GM12874 (cell line): Measurements from ENCODE around the gene FA2H.

ENCODE experiments used
- CTCF ChIP-seq: IDR thresholded peaks from 2 replicates; pipeline ENCODE4 v1.5.1; 2011; ENCODE audit warnings: low read depth, mild to moderate bottlenecking, control low read depth, low read length, moderate library complexity; ENCODE audit not compliant: insufficient read depth

Gene FA2H

GRCh38 chr16:74775255-74775654, 635 bp upstream of the FA2H start:
- no peak for TF ChIP-seq CTCF

DNA sequence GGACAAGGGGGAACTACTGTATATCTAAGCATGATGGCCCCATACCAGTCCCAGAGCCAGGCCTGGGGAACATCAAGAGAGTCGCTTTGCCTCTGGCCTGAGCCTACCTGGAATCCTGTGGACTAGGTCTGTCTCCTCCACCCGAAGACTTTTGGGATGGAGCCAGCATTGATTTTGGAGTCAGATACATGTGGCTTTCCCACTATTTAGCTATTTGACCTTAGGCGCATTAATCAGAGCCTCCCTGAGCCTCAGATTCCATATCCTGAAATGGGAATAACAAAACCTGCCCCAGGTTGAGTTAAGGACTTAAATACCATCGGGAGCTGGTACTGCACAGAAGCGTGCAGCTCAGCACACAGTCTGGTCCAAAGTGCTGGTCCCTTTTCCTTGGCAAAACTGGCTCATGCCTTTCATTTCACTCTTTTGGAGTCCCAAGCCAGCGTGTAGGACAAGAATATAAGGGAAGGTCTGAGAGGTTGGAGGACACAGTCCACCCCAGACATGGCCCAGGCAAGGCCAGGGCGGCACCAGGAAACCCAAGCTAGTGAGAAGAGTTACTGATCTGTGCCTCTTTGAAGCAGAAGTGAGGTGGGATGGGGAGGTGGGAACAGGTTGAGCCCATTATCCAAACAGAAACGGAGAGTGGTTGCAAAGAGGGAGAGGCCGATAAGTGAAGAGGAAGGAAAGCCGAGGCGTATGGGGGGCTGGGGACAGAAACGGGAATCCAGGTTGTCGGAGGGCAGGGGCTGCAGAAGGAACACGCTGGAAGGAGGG, 986 bp downstream of the FA2H start:
- no peak for TF ChIP-seq CTCF

DNA sequence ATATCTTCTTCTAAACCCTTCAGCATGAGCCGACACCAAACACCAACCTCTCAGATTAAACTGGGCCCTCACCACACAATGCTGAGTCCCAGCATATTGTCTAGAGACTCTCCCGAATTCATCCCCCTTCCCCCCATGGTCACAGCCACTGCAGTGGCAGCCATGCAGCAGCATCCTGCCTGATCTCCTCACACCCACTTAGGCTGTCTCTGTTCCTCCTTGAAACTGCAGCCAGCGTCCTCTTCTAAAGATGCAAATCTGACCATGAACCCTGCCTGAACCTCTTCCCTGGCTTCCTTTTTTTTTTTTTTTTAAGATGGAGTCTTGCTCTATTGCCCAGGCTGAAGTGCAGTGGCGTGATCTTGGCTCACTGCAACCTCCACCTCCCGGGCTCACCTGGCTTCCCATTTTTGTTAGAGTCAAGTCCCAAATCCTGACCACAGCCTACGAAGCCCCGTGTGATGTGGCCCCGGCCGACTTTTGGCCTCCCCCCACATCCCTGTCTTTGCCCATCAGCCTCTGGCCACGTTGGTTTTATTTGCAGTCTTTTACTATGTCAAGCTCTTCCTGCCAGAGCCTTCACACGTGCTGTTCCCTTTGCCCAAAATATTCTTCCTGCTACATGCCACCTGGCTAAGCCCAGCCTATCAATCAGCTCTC, 2.8 kb downstream of the FA2H start:
- no peak for TF ChIP-seq CTCF

- TF ChIP-seq CTCF, result no peak
Observed at GRCh38 chr16:74770831-74771526, 3.6 kb downstream of the FA2H start.

DNA sequence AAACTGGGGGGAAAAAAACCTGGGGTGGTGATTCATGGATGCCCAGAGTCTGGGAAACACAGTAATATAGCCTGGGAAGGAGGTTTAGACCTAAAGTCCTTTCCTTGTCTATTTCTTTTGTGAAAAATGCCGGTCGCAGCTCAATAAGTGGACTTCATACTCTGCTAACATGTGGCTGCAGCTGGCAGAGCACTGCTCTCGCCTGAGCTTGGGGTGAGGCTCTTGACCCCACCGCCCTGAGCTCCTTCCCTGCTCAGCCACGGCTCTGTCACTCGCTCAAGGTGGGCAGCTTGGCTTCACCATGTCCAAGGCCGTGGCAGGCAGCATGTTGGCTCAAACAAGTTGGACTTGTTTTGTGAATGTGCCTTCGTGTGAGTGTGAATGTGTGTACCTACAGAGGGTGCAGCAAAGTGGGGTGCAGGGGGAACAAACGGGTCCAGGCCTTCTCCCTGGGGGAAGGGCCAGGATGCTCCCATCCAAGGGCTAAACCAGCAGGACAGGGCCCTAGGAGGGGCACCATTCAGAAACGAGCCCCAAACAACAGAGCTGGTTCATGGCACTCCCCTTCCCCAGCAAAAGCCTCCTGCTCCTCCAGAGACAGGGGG, 4.9 kb downstream of the FA2H start:
- no peak for TF ChIP-seq CTCF

DNA sequence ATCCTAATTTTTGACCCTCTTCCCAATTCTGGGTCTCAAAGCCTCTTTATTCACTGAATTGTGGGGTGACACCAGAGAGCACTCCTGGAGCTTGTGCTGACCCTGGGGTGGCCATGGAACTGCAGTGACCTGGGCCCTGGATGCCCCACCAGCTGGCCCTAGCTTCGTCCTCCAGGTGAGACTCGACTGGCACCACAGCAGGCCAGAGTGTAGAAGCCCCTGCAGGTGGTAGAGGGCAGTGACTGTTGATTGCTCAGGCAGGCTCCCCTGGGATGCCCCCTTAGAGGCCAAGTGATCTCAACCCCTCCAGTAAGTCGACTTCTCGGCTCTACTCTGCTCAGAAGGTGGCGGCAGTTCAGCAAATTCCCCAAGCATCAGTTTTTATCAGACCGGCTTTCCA, 6.4 kb downstream of the FA2H start:
- no peak for TF ChIP-seq CTCF

DNA sequence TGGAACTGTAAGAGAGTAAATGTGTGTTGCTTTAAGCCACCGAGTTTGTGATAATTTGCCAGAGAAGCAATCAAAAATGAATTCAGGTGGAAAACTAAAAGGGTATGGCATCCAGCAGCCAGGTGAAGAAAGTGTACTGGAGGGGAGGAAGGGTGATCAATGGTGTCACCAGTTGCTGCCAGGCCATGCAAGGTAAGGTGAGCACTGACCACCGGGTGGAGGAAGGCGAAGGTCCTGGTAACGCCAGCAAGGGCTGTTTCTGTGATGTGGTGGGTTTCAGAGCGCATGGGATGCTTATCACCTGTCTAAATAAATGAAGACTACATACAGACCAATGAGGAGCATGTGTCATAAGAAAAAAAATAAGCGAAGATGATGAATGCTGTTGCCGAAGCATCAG, 6.9 kb downstream of the FA2H start:
- no peak for TF ChIP-seq CTCF
